Activated CD4-positive, alpha-beta T cell treated with anti-CD3 and anti-CD28 coated beads, Interleukin-10, Interleukin-2, amounts not matched to agents 100 ng/mL and 50 ng/mL, durations not matched to agents 16 hours and 8 hours (primary cell): ENCODE results near the gene UPK1B.
A peak's percentile ranks its signal among the peaks of the same experiment; 100 is the strongest.

ENCODE experiments used
- DNase-seq: peaks from one replicate; pipeline ENCODE4 v3.0.0-alpha.2; 2020

UPK1B gene

DNA sequence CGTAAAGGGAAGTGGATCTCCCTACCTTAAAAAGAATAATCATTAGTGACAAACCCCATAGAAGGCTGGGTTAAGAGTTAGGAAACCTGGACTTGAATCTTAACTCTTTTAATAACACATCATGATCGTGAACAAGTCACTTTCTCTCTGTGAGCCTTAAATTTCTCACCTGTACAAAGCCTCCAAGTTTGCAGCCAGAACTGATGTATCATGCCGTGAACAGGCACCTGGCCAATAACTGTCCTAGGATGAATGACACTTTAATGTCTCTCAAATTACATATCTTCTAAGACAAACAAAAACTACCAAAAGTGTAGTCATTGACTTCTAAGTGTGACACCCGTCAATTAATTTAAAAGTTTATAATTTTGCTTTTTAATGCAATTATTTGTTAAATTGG lies 3.9 kb downstream of the UPK1B start:
- no peak for DNase-seq

DNA sequence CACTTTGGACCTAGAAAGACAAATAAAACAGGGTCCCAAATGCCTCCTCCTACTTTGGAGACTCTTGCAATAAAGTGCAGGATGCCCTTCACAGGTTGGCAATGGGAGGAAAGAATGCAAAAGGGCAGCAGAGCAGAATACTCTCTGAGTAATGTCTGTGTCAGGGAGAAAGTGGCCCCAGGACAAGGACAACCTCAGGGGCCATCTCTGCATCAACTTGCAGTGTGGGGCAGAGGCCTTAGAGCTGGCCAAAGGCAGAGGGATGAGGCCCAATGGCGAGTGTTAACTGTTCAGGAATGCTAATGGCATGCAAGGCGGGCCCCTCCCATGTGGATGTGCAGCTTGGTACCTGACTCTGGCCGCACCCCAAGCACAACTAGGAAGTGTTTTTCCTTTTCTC lies 8.4 kb downstream of the UPK1B start:
- DNase-seq, result no peak

DNA sequence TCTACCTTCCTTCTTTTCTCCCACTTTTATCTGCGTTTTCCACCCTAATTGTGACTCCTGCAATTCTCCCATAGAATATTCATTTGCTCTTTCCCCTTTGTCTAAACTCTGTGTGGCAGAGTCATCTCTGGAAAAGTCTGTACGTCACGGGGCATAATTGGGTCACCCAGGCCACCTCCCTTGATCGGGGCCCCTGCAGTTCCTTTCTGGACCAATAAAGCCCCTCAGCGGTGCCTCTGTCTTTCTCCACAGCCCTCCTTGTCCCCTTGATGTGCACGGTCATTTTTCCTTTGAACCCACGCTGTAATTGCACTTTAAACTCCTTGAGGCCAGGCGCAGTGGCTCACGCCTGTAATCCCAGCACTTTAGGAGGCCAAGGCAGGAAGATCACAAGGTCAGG lies 10.7 kb downstream of the UPK1B start:
- no peak for DNase-seq

DNA sequence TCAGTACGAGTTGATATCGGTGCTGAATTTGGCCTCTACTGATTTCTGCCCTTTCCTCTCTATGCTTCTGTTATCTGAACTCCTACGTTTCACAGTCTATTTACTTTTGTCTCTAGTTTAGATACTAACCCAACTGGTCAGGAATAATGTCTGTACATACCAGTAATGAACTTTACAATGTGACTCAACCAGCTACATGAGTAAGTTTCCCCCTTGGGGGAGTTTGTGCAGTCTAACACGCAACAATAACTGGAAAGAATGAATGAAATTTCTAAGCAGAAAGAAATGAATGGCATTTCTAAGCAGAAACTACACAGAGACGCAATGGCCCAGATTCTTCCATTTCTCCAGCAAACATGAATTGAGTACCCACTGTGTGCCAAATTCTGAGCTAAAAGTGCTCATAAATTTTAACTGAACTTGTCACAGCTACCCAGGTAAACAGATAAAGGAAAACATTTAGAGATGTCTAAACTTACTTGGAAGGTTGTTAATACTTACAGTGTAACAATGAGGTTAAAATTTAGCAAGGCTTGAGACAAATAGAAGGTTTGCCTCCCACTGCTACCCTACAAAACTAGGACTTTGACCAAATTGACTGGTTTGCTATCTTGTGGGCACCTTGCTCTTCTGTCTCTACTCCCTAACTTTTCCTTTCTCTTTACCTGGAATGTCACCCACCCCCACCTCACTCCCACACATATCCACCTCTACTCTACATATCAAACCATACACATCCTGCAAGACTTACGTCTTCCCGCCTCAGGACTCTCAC lies 11.6 kb downstream of the UPK1B start:
- peak; percentile 16 for DNase-seq

DNA sequence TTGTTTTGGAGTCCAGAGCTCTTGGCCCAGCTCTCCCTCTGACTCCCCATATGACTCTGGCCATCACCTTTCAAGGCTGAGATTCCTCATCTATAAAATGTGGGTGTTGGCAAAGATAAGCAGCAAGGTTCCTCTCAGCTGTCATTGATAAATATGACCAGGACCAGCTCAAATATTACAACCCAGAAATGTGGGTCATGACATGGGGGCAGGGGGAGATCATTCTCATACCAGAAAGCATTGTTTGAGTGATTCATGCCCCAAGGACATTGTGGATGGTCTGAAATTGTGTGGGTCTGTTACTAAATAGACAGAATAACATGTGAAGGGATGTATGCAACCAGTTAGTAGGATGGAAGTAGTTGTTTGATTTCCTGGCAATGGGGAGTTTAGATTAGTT lies 13.9 kb downstream of the UPK1B start:
- no peak for DNase-seq

DNA sequence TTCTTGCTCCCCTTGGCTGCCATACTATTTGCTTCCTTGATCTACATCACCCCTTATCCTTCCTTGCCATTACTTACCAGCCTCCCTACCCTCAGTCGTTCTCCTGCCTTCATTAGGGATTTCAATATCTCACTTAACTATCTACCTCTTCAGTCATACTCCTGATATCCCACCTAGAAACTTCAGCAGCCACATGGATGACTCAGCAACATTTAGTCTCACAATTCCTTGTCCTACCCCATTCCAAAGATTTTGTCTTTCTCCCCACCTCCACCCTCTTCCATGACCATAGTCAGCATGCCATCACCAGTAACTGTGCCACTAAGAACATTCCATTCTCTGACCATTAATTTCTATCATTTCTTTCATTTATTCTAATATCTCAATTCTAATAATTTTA lies 18.4 kb downstream of the UPK1B start:
- no peak for DNase-seq

DNA sequence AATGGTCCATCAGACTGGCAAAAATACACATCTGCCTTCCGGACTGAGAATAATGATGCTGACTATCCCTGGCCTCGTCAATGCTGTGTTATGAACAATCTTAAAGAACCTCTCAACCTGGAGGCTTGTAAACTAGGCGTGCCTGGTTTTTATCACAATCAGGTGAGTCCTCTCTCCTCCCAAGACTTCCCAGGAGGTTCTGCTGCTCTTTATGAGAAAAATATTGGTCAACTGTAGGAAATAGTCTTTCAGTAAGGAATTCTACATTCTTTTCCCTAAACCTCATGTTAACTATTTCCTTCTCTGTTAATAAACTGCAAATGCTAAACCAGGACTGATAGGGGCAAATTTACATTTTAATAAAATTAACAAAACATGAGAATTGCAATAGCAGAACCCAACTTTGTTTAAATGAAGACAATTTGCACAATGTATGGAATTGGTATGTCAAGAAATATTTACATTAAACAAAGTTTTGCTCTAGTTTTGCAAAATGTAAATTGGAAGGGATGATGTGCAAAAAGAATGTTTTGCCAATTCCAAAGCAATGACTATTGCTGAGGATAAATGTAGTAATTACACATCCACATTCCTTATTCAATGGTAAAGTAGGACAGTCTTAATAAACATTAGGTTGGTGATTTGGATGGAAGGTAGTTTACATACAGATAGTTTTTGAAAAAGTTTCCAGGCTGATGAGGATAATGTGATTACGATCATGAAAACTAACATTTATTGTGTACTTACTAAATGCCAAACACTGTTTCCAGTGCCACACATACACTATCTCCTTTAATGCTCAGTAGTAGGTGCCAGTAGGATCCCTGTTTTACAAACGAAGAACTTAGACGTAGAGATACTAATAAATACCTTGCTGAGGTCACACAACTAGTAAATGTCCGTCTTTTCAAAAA lies 21.1 kb downstream of the UPK1B start:
- no peak for DNase-seq

DNA sequence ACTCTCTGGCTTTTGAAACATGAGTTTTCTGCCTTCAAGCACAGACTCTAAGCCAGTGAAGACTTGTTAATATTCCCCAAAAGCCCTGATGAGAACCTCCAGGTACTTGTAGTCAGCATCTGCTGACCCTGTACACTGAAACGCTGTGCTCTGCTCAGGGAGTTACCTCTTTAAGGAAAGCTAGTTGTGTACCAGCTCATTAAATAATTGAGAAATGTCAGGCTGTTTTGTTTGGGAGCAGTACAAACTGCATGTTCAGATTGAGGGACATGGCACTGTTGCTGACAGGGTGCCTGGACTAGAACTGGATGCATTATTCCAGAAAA lies 21.7 kb downstream of the UPK1B start:
- DNase-seq, result no peak

DNA sequence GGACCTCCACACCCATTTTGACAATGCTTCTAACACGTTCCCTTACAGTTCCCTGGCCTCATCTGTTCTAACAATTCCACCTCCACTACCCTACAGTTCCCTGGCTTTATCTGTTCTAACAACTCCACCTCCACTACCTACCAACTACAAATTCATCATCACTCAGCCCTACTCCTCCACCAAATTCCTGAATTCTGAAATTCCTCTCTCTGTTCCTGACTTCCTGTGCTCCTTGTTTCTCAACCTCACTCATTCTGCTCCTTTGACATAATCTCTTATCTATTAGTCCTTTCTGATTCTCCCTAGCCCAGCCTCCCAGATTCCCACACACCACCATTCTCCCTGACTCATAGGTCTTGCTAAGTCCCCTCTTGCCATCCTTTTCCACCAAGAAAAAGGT lies 22.5 kb downstream of the UPK1B start:
- no peak for DNase-seq

DNA sequence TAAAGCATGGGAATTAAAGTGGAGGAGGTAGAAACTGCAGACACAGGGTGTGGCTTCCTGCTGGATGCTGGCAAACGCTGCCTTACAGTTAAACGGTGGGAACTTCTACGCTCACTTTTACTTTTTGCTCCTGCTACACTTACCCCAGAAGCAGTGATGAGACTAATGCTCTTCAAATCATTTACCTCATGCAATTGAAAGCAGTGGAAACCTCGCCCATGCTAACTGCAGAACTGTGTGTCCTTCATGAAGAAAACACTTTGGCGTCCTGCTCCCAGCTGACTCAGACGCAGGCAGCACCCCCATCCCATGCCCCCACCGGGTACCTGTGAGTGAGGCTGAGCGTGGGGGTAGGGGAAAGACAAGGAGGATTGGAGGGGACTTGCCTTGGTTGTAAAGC lies 31.8 kb downstream of the UPK1B start:
- DNase-seq, result no peak

DNA sequence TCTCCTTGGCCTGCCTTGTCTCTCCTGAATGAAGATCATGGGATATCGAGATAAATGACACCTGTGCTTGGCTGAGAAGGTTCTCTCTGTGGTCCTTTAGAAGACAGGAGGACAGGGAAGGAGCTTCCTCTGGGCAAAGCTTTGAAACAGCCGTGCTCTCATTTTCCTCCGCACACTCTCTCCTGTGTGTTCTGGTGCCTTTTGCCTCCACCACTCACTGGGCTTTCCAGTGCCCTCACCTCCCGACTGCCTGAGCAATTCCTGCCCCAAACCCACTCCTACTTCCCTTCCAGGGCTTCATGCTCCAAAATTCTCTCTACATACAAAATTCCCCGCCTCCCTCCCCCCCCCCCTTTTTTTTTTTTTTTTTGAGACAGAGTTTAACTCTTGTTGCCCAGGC lies 32.3 kb downstream of the UPK1B start:
- DNase-seq, result no peak

DNA sequence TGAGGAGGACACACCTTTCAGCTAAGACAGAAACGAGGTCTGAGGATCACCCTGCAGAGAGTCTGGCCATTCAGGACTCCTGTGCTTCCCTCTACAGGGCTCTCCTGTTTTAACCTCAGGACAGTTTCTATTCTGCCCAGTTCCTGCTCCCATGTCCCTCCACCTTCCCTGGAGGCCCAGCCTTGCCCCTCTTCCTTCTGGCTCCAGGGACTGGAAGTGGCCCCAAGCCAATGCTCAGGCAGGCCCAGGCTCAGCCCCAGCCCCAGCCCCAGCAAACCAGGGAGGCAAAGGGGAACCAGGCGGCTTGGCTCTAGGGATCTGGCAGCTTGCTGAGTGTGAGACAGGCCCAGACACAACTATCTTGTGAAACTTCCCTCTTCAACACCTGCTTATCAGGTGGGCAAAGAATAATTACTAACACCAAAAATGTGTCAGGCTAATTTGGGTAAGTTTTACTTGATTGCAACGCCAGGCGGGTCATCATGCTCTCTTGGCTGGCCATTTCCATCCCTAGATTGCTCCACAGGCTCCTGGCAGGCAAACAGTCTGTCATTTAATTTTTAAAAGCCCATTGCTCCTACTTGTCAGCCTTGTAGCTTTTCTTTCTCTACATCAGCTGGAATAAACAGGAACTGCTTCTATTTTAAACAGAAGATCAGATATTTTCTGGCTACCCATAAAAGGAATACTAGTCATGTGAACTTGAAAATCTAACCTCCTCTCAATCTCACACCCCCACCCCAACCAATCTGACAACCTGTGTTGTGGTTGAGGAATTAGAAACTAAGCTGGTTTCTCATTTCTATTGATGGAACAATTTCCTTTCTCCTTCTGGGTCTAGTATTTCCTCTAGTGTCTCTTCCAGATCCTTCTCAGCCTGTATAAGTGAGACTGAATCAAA lies 33.5 kb downstream of the UPK1B start:
- DNase-seq, result no peak

DNA sequence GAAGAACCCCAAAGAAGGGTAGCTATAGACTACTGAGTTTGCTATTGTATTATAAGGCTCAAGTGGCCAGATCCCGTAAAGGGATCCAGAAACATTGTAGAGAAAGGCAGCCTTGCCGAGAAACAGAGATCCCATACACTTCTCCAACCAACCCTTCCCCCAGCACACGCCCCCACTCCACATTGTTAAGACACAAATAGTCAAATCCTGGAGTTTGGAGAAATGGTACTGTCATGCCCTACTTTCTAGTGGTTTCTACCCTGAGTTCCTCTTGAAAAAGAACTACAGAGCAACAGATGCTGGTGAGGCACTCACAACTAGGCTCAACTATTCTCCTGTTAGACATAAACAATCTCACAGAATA lies 34.1 kb downstream of the UPK1B start:
- no peak for DNase-seq

DNA sequence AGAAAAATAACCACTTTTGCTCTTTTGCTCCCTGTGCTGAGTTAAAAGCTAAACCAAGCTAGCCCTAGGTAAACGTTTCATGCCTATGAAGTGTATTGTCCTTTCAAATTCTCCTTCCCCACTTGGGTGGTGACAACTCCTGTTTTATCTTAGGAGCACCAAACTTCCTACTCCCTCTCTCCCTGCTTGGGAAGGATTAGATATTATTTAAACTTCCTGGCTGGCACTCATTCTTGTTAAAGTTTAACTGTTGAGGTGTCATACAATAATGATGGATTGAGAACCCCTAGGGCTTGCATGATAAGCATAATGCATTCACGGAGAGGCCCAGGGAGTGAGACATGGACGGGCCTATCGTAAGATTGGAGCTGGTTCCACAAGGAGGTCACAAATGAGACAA lies 37.8 kb downstream of the UPK1B start:
- DNase-seq, result no peak

DNA sequence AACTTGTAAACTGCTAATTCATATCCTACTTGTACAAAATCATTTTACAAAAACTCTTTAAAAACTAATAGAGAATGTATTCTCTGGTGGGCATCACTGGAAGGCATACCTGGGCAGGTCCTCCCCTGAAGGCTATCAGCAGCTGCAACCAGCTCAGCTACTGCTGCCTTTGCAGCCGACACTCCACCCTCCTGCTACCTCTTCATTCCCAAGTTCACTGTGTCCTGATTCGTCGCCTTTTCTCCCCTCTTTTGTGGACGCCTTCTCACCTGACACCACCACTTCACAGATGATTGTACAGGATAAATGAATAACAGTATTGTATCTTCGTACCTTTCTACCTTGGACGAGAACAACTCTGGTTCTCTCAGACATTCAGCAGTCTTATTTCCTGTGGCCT lies 38.4 kb downstream of the UPK1B start:
- DNase-seq, result no peak

DNA sequence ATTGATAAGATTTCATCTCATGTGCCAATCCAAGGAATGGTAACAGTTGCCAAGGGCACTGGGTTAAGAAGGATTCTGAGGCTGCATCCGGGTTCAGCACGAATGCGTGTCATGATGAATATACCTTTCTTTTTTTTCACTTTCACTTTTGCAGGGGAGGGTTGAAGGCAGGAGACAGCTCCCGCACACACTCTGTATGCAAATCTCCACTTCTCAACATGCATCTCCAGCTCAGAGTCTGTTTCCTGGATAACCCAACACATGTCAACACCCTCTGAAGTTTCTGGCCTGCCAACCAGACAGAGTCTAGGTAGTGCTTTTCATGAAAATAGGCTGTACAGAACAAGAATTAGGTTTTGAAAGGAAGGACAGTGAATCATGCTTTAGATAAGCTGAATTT lies 45.7 kb downstream of the UPK1B start:
- DNase-seq, result peak; percentile 69

DNA sequence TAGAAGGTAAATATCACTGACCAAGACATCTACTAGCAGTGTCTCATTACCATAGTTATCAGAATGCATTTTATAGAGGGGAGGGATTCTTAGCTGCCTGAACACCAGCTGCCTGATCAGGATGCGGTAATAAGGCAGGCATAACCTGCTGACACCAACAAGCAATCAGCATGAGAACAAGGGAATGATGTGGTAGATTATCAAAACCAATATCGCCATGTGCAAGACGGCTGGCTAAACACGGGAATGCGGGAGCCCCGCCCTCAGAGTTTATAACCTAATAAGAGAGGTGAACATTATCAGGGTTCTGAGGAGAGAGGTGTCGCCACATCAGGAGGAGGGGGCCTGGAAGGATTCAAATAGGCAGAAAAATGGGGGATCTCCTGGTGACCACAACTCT lies 46.8 kb downstream of the UPK1B start:
- no peak for DNase-seq

DNA sequence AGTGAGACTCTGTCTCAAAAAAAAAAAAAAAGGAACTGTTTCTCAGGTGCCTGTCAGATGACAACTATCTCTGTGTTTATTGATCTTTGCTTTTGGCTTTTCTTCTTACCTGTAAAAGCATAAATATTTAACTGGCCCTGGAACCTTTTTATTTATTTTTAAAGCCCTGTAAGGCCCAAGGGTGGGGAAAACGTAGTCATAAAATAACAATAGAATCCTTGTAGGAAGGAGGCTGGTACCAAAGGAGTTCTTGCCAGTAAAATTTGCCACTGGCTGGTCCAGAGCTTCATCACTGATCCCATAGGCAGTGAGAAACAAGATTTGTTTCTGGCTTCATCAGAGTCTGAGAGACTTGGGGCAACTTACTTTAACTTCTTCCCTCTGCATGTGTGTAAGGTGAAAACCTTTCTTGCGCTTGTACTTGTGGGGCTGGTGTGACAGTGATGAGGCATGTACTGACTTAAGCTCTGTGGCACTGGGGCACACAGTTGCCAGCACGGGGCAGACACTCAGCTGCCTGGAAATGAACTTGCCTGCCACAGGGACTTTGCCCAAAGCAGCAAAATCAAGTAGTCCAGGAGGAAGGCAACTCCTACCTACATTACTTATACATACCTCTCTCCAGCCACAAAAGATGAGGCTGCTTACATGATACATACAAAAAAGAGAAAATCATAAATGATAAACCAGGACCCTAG lies 47.7 kb downstream of the UPK1B start:
- no peak for DNase-seq

DNA sequence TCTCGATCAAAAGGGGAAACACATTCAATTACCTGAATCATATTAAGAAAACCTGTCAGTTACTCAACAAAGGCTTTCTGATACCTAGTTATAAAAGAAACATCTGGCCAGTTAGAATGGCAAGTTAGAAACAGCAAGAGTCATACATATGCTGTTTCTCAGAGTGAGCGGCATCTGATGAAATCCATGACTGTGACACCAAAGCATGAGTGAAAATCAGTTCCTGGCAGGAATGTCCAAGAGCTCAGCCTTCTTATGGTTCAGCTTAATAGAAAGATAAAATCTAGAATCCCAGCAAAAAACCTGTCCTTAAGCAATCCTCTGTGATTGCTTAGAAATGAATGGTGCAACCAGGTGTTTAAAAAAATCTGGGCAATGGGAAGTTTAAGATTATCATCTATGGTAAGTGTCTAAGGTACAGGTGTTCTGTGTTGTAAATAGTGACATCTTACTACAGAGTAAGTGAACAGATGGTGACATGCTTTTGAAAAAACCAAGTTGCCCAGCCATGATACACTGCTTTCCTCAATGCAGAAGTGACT lies 48.5 kb downstream of the UPK1B start:
- DNase-seq, result no peak

DNA sequence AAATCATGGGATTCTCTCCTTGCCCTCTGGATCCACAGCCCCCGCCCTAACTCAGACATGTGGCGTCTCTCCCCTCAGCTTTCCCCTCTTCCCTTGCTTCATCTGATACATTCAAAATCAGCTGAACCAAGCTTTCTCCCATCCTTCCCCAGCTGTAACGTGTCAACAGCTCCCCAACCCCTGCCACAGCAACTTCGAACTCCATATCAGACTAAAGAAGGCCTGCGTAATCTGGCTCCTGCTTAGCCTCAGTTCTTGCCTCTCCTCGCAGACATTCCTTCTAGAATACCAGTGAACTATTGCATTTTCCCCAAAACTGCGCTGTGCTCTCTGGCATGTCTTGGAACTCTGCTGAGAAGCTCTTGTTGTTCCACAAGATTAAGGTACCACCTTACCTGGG lies 49.0 kb downstream of the UPK1B start:
- no peak for DNase-seq

DNA sequence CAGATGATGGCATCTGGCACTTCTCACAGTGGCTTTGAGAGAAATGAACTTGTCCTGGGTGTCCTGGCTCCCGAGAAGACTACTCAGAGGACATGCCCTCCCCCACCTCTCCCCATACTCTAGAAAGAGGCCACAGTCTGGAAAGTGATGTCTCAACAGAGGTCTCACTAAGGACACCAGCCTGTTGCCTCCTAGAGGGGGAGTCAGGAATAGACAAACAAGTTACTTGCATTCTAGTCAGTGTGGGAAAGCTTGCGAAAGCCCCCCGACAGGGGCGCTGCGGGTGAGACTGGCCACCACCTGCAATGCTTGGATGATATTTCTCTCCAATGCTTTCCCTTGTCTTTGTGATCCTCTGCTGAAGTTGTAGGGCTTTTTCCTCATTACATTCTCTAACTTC lies 50.1 kb downstream of the UPK1B start:
- no peak for DNase-seq

DNA sequence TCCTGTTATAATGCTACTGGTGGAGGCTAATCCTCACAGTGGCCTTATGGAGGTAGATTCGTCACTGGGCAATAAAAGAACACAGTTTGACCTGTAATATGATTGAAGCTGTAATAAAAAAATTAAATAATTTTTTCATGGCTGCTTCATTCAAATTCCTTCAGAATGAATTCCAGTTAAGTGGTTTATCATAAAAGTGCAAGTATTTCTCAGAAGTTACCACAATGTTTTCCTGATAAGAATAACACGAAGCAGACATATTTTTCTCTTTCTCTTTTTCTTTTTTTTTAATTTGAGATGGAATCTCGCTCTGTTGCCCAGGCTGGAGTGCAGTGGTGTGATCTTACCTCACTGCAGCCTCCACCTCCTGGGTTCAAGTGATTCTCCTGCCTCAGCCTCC lies 51.7 kb downstream of the UPK1B start:
- no peak for DNase-seq
